Neural cell (in vitro differentiated cells): ENCODE data around the gene ZP1.

Experiments used
- POLR2AphosphoS5 ChIP-seq: IDR thresholded peaks from 2 replicates; pipeline ENCODE4 v1.6.1; 2012
- RAD21 ChIP-seq: fragments of 450-650 bp; conservative IDR thresholded peaks from 2 replicates; pipeline ENCODE4 v1.6.1; 2014; ENCODE audit warnings: antibody characterized with exemption, mild to moderate bottlenecking, moderate library complexity
- TF ChIP-seq, protein P1 (sequence below): fragments of 450-650 bp; IDR thresholded peaks from 2 replicates; pipeline ENCODE4 v1.5.1; 2014; ENCODE audit warnings: antibody characterized with exemption, mild to moderate bottlenecking, moderate library complexity; ENCODE audit not compliant: poor library complexity, severe bottlenecking

GRCh38 chr11:60860943-60861342, 6.4 kb upstream of the ZP1 start:
- TF ChIP-seq, protein P1, sequence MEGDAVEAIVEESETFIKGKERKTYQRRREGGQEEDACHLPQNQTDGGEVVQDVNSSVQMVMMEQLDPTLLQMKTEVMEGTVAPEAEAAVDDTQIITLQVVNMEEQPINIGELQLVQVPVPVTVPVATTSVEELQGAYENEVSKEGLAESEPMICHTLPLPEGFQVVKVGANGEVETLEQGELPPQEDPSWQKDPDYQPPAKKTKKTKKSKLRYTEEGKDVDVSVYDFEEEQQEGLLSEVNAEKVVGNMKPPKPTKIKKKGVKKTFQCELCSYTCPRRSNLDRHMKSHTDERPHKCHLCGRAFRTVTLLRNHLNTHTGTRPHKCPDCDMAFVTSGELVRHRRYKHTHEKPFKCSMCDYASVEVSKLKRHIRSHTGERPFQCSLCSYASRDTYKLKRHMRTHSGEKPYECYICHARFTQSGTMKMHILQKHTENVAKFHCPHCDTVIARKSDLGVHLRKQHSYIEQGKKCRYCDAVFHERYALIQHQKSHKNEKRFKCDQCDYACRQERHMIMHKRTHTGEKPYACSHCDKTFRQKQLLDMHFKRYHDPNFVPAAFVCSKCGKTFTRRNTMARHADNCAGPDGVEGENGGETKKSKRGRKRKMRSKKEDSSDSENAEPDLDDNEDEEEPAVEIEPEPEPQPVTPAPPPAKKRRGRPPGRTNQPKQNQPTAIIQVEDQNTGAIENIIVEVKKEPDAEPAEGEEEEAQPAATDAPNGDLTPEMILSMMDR = no peak
- TF ChIP-seq RAD21 (no peak), POLR2AphosphoS5 (no peak)
